Stimulated activated CD8-positive, alpha-beta memory T cell treated with anti-CD3 and anti-CD28 coated beads, Interleukin-4, amount 100 ng/mL, for 48 hours (primary cell): ENCODE results near the gene CHADL.
"Not testable (repeated sequence)": the region's sequence is repeated elsewhere in the genome, so short reads cannot be mapped to it uniquely, and the experiment has no call there.

Source experiments
- DNase-seq: peaks from one replicate; pipeline ENCODE4 v3.0.0-alpha.2; 2020

CHADL gene

GRCh38 chr22:41180926-41181325, 59.8 kb downstream of the CHADL start:
- DNase-seq, result no peak

- not testable (repeated sequence) for DNase-seq
These were observed 60.4 kb downstream of the CHADL start for GRCh38 chr22:41180362-41180761.
